ENCODE measurements around the gene ITGAD.

GRCh38 chr16:31421587-31421986 lies 28.5 kb downstream of the ITGAD start:
- TF ChIP-seq POLR2A (IDR thresholded peaks at IDR 0.05) (no peak), CTCF (IDR thresholded peaks at IDR 0.05) (no peak)

Data from breast epithelium (tissue), 3 donors.